ENCODE data around the gene PABPN1L.

PABPN1L gene

DNA sequence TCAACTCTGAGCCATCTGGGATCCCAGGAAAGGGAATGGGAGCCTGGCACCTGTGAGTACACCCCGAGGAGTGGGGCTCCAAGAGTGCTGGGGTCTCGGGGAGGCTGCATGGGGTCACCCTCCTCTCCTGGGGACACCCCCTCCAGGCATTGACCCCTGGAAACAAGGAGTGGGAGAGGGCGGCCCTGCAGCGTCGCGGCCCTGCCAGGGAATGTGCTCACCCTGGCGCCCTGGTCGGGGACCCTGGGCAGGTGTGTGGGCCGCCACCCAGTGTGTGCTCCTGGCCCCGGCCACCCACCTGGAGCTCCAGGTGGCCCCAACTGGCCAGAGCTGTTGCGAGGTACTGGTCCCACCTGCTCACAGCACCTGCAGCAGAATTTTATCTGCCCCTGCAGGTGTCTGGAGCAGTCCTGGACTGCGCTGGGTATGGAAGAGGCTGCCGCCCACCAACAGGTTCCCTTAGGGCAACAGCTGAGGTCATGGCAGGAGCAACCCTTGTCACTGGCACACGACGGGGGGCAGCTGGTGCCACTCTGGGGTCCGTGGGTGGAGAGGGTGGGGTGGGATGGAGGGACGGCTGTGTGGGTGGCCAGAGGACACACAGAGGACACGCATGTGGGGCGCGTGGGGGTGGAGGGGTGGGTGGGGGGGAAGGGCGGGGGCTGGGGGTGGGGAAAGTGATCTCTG is 5.4 kb upstream of the PABPN1L start:
- H3K4me3 Mint-ChIP-seq = no peak overlapping the region
- no peaks in the 10 kb centered on the region for H3K36me3 Mint-ChIP-seq
- H3K27ac Mint-ChIP-seq = no peak overlapping the region
- H3K9me3 Mint-ChIP-seq (ENCODE audit: low read depth) = no peaks in the 10 kb centered on the region
- no peaks in the 10 kb centered on the region for H3K4me1 Mint-ChIP-seq (ENCODE audit: low read depth)
- peaks cover 6% of the 10 kb centered on the region for H3K27me3 Mint-ChIP-seq

DNA sequence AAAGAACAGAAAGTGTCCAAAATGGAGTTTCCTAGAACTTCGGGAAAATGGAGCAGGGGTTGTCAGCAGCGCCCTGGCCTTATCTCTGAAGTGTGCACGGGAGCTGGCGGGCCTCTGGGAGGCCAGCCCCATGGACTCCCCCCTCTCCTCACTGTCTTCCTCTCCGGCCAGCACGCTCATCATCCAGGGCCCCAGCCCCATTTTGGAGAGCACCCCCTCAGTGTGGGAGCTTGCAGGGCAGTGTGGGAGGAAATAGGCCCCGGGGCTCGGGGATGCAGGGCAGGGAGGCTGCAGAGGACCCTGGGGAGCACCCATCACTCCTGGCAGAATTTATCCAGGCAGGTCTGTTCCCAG is 4.9 kb upstream of the PABPN1L start:
- H3K4me1 Mint-ChIP-seq (ENCODE audit: low read depth) = no peaks in the 10 kb centered on the region
- H3K36me3 Mint-ChIP-seq = no peaks in the 10 kb centered on the region
- peaks cover 6% of the 10 kb centered on the region for H3K27me3 Mint-ChIP-seq
- no peaks in the 10 kb centered on the region for H3K9me3 Mint-ChIP-seq (ENCODE audit: low read depth)
- no peak overlapping the region for H3K27ac Mint-ChIP-seq
- H3K4me3 Mint-ChIP-seq = no peak overlapping the region

GRCh38 chr16:88870608-88871348 is 4.3 kb upstream of the PABPN1L start:
- Mint-ChIP-seq H3K36me3 (no peaks in the 10 kb centered on the region), H3K4me1 (ENCODE audit: low read depth) (no peaks in the 10 kb centered on the region), H3K27ac (no peak overlapping the region), H3K9me3 (ENCODE audit: low read depth) (no peaks in the 10 kb centered on the region), H3K4me3 (no peak overlapping the region), H3K27me3 (peaks cover 6% of the 10 kb centered on the region)

GRCh38 chr16:88869673-88869980 is 3.2 kb upstream of the PABPN1L start:
- H3K27me3 Mint-ChIP-seq = peaks cover 6% of the 10 kb centered on the region
- no peak overlapping the region for H3K27ac Mint-ChIP-seq
- H3K9me3 Mint-ChIP-seq (ENCODE audit: low read depth) = no peaks in the 10 kb centered on the region
- H3K36me3 Mint-ChIP-seq = no peaks in the 10 kb centered on the region
- H3K4me3 Mint-ChIP-seq = no peak overlapping the region
- no peaks in the 10 kb centered on the region for H3K4me1 Mint-ChIP-seq (ENCODE audit: low read depth)

DNA sequence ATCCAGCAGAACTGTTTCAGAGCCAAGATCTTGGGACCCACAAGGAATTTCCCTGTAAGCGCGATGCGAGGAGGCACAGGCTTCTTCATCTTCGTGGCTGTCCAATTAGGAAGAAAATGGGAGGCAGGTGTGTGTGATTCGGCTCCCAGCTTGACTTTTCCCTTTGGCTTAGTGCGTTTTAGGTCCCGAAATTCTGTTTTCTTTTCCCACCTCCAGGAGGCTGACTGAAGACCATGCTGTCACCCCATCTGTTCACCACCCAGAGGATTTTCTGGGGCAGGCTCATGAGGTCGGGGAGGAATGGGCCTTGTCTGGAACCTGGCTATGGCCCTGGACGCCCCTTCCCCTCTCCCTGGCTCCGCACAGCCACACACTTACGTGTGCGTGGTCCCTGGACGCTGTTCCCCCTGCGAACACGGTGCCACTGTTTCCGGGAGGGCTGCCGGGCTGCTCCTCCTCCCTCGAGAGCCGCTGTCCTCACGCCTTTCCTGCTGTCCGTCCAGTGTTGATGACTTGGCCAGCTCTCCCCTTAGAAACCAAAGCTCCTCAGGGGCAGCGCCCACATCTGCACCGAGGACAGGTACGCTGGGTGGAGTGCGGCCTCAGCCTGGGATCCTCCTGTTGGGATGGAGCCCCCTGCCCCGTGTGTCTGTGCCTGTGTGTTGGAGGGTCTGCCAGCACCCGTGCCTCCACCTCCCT is 2.7 kb upstream of the PABPN1L start:
- Mint-ChIP-seq H3K36me3 (no peaks in the 10 kb centered on the region), H3K9me3 (ENCODE audit: low read depth) (no peaks in the 10 kb centered on the region), H3K4me1 (ENCODE audit: low read depth) (no peaks in the 10 kb centered on the region), H3K27me3 (peaks cover 6% of the 10 kb centered on the region), H3K4me3 (no peak overlapping the region), H3K27ac (no peak overlapping the region)

DNA sequence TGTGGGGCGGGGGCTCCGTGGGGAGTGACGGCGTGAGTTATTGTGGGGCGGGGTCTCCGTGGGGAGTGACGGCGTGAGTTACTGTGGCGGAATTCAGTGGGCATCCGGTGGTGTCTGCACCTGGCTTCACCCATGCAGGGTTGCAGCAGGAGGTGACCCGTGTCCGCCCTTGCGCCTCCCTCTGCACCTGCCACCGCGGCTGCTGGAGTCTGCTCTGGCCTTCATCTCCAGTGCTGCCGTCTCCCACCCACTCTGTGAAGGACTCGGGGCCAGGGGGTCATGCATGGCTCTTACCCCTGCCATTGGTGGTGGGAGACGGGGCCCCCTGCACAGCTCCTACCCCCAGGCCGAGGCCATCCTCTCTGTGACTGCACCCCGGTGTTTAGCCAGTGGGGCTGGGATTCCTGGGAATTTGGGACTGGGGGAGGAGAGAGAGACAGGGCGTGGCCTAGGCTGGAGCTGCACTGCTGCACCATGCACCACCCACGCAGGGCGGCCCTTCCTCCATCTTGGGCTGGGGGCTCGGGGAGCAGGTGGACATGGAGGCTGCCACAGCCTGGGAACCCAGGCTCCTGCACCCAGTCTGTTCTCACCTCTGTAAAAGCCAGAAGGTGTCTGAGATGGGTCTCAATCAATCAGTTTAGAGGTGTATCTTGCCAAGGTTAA is 1.3 kb upstream of the PABPN1L start:
- H3K4me3 Mint-ChIP-seq = no peak overlapping the region
- H3K36me3 Mint-ChIP-seq = no peaks in the 10 kb centered on the region
- H3K9me3 Mint-ChIP-seq (ENCODE audit: low read depth) = no peaks in the 10 kb centered on the region
- H3K27me3 Mint-ChIP-seq = peaks cover 6% of the 10 kb centered on the region
- no peaks in the 10 kb centered on the region for H3K4me1 Mint-ChIP-seq (ENCODE audit: low read depth)
- H3K27ac Mint-ChIP-seq = no peak overlapping the region

DNA sequence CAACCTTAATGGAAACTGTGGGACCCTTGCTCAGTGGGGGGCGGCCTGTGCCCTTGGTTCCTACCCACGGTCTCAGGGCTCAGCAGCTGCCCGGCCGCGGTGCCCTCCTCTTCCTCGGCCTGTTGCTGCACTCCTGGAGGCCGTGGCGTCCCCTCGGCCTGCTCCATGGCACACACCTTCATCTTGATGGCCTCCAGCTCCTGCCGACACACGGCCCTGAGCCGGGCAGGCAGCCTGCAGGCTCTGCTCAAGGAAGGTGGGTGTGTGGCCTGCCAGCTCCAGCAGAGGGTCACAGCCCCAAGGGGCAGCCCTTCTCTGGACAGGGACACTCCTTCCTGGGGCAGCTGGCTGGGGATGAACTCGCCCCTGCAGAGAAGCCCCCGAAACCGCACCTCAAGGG is 718 bp downstream of the PABPN1L start:
- Mint-ChIP-seq H3K4me3 (no peak overlapping the region), H3K36me3 (no peaks in the 10 kb centered on the region), H3K27ac (no peak overlapping the region), H3K9me3 (ENCODE audit: low read depth) (no peaks in the 10 kb centered on the region), H3K27me3 (peaks cover 3% of the 10 kb centered on the region), H3K4me1 (ENCODE audit: low read depth) (no peaks in the 10 kb centered on the region)

DNA sequence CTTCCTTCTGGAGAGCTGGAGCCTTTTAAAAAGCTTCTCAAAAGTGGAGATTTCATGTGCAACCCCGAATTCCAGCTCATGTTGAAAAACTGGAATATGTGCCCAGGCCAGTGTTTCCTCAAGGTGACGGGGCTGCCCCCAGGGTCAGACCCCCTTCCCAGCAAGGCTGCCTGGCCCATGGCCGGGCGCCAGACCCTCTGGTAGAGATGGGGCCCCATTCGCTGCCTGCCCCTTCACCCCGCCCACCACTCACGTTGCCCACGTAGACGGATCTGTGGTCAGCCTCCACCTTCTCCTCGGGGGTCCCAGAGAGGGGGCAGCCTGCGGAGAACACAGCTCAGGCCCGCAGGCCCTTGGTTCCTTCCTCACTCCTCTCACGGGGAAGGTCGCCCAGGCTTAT is 1.1 kb downstream of the PABPN1L start:
- Mint-ChIP-seq H3K4me3 (no peak overlapping the region), H3K27ac (no peak overlapping the region), H3K4me1 (ENCODE audit: low read depth) (no peaks in the 10 kb centered on the region), H3K9me3 (ENCODE audit: low read depth) (no peaks in the 10 kb centered on the region), H3K27me3 (no peaks in the 10 kb centered on the region), H3K36me3 (no peaks in the 10 kb centered on the region)

DNA sequence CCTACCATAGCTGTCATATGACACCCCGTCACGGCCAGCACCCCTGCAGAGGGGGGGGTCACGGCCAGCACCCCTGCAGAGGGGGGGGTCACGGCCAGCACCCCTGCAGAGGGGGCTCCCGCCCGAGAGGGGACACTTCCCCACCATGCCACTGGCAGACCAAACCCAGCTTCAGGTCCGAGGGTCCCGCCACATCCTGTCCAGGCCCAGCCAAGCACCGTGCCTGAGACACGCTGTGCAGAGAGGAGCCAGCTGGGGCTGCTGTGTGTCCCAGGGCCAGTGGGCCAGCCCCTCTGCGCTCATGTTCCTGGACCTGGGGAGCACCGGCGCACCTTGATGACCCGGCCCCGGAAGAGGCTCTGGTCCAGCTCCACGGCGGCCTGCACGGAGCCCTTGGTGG is 1.9 kb downstream of the PABPN1L start:
- H3K4me3 Mint-ChIP-seq = no peak overlapping the region

DNA sequence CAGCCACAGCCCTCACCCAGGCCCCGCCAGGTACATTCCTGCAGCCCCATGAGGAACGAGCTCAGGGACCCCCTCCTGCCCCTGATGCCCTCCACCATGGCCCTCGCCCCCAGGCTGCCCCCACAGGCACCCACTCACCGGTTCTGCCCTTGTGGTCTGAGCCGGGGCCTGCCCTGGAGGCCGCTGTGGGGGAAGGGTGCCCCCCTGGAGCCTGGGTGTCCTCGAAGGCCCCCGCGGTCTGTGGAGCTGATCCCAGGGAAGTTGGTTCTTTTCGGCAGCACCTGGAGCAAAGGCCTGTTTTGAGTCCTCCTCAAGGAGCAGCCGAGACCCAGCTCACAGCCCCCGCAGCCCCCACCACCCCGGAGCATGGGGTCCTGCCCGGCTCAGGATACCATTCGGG is 2.4 kb downstream of the PABPN1L start:
- H3K27me3 Mint-ChIP-seq = no peaks in the 10 kb centered on the region
- no peak overlapping the region for H3K4me3 Mint-ChIP-seq
- H3K36me3 Mint-ChIP-seq = no peaks in the 10 kb centered on the region
- H3K4me1 Mint-ChIP-seq (ENCODE audit: low read depth) = peaks cover 2% of the 10 kb centered on the region
- H3K9me3 Mint-ChIP-seq (ENCODE audit: low read depth) = no peaks in the 10 kb centered on the region
- no peak overlapping the region for H3K27ac Mint-ChIP-seq

More for the DNA sequence above, 1.9 kb downstream of the PABPN1L start:
- Mint-ChIP-seq H3K36me3 (no peaks in the 10 kb centered on the region), H3K27me3 (no peaks in the 10 kb centered on the region), H3K4me1 (ENCODE audit: low read depth) (no peaks in the 10 kb centered on the region), H3K27ac (no peak overlapping the region), H3K9me3 (ENCODE audit: low read depth) (no peaks in the 10 kb centered on the region)

- Mint-ChIP-seq H3K9me3 (ENCODE audit: low read depth) (no peaks in the 10 kb centered on the region), H3K27me3 (no peaks in the 10 kb centered on the region), H3K4me1 (ENCODE audit: low read depth) (peaks cover 8% of the 10 kb centered on the region), H3K4me3 (no peak overlapping the region), H3K36me3 (no peaks in the 10 kb centered on the region), H3K27ac (no peak overlapping the region)
Observed at GRCh38 chr16:88863426-88863825, 3.0 kb downstream of the PABPN1L start.

DNA sequence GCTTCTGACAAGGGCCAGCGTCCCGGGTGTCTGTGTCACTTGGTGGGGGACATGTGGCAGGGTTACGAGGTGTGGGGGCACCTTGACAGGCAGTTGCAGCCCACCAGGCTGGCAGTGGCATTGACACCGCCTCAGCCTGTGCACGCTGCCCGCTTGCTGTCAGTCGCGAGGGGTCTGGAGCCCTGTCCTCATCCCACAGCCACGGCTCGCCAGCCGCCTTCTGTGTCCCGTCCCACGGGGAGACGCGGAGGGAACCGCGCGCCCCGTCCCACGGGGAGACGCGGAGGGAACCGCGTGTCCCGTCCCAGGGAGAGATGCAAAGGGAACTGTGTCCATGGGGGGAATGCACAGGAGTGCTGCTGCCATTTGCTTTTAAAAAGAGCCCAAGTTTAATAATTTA is 3.5 kb downstream of the PABPN1L start:
- H3K4me3 Mint-ChIP-seq = no peak overlapping the region
- no peaks in the 10 kb centered on the region for H3K27me3 Mint-ChIP-seq
- H3K4me1 Mint-ChIP-seq (ENCODE audit: low read depth) = peaks cover 12% of the 10 kb centered on the region
- H3K9me3 Mint-ChIP-seq (ENCODE audit: low read depth) = no peaks in the 10 kb centered on the region
- no peaks in the 10 kb centered on the region for H3K36me3 Mint-ChIP-seq
- H3K27ac Mint-ChIP-seq = no peak overlapping the region

DNA sequence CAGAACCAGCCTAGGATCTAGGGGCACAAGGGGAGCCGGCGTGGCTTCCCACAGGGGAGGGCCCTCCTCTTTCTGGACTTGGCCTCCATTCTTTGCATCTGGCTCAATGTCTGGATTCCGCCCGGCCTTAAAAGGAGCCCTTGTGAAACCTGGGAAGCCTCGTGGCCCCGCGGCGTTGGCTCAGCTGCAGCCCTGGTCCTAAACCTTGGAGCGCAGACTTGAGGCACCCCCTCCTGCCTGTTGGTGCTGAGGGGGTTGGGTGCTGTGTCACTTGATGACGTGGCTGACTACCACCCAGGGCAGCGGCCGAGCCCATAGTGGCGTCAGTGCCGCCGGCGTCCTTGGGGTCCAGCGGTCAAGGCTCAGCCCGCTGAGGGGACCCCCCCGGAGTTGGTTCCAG is 5.1 kb downstream of the PABPN1L start:
- H3K36me3 Mint-ChIP-seq = no peaks in the 10 kb centered on the region

GRCh38 chr16:88859381-88860091 is 6.9 kb downstream of the PABPN1L start:
- no peak overlapping the region for H3K4me3 Mint-ChIP-seq
- no peaks in the 10 kb centered on the region for H3K27me3 Mint-ChIP-seq
- H3K9me3 Mint-ChIP-seq (ENCODE audit: low read depth) = no peaks in the 10 kb centered on the region
- no peak overlapping the region for H3K27ac Mint-ChIP-seq
- H3K36me3 Mint-ChIP-seq = no peaks in the 10 kb centered on the region
- peaks cover 32% of the 10 kb centered on the region for H3K4me1 Mint-ChIP-seq (ENCODE audit: low read depth)

More for the DNA sequence above, 5.1 kb downstream of the PABPN1L start:
- Mint-ChIP-seq H3K4me1 (ENCODE audit: low read depth) (peaks cover 18% of the 10 kb centered on the region), H3K27ac (no peak overlapping the region), H3K27me3 (no peaks in the 10 kb centered on the region), H3K4me3 (no peak overlapping the region), H3K9me3 (ENCODE audit: low read depth) (no peaks in the 10 kb centered on the region)

Measured in activated naive CD8-positive, alpha-beta T cell (primary cell).